ENCODE results near the gene CD109.
"Not testable (repeated sequence)": the region's sequence is repeated elsewhere in the genome, so short reads cannot be mapped to it uniquely, and the experiment has no call there.

Gene CD109

DNA sequence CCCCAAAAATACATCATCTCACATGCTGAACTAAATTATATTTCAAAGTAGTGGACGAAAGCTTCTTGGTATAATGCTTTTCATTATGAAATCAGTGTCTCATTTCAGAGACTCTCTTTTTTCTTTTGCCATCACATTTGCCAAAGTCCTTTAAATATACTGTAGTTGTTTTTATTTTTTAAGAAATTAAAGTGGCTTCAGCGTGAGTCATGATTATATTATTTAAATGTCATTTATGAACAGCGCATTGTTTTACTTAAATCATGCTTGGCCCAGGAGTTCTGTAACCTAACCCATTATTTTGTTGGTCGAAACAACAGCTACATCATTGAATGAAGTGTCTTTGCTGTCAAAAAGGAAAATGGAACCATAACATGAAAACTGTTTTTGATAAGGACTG lies 100.9 kb downstream of the CD109 start:
- DNase-seq = no peak

DNA sequence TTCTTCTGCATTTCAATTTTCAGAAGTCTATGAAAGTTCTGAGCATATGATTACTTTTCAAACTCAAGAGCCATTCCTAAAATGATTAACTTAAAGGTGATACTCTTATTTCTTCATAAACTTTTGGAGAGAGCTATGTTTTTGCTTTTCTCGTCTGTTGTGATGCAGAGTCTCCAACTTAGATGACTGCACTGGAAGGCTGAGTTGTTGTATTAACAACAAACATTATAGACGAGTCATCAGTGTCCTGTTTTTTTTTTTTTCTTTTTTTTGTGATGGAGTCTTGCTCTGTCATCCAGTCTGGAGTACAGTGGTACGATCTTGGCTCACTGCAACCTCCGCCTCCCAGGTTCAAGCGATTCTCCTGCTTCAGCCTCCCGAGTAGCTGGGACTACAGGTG lies 101.9 kb downstream of the CD109 start:
- no peak for DNase-seq

DNA sequence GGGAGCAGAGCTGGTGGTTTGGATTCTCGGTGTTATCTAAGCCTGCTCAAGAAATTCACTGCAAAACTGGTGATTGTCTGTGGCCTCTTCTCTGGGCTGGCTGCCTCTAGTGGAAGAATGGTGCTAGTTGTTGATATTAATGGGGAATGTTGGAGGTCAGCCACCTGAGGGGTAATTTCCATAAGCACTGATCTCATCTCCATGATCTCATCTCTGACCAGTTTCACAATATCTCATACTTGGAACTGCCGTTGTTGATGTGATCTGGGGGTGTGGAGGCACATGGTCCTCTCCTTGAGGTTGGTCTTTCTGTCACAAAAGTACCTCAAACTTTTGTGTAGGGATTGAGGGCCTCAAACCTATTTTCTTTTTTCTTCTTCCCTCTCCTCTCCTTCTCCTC lies 102.6 kb downstream of the CD109 start:
- peak; percentile 45 to 69 for DNase-seq

DNA sequence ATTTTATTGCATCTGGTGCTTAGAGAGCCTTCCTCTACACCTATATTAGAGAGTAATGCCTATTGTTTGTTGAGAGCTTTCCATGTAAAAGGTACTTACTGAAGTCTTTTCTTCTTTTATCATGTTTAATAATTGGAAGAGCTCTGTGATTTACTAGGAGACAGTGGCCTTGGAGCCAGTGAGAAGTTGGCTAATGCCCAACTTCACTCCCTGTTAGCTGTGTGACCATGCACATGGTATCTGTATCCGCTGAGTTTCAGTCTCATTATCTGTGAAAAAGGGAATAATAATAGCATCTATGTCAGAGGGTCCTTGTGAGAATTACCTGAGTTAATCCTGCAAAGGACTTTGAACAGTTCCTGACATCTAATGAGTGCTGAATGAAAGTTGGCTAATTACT lies 105.0 kb downstream of the CD109 start:
- DNase-seq = no peak

DNA sequence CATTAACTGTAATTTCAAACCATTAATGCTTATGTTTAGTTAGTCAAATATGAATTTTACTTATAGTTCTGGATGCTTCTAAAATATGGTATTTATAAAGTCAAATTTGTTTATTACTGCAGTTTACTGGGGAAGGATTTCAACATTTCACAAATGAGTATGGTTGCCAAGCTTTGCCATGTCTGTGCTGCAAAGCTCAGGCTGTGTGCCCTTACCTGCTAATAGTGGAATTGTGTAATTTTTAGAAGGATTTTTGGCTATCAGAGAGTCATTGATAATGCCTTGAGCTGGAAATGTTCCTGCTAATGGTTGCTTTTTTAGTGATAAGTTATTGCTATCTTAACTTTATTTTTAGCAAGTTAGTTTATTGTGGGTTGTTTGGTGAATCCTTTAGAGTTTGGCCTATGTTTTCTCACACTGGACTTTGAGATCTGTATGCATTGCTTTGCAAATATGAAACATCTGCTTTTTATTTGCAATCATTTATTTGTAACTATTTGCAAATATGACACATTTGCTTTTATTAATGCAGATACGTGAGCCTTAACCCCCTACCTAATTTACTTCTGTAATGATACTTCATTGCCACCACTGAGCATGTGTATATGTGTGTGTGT lies 105.8 kb downstream of the CD109 start:
- DNase-seq = no peak

DNA sequence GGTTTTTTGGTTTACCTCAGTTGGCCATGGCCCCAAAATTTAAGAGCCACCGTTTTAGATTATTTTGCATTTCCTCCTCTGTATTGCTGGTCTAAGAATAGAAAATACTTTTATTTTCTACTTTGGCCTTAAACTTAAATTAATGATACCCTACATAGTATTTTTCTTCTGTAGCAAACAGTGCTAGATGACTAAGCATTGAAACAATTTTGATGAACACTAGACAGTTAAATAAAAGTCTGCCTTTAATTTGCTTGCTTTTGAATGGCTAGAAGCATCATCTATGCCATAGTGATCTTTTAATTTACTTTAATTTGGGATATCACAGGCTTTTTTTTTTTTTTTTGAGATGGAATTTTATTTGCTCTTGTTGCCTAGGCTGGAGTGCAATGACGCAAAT lies 106.4 kb downstream of the CD109 start:
- DNase-seq = no peak

DNA sequence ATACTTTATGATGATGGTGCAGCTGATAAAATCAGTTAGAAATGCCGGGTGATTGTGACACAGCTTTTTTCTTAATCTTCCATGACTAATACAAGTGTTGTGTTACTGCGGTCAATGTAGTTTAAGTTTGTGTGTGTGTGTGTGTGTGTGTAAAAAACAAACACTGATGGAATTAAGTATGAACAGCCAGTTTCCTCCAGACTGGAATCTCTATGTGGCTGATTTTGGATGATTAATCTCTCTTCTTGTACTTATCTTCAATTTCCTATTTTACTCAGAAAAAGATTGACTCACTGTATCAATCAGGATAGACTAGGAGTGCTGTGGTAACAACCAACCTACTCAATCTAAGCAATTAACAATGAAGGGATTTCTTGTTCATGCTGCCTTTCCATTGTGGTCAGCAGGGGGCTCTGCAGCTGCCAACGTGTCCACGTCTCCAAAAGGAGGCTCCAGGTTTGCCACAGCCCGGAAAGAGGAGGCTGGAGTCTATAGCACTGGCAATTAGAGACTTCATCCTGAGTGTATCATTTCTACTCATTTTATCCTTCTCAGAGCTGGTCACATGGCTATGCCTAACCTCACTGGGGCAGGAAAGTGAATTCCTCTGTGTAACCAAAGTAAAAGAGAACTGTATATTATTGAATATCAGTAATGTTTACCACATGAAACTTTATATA lies 107.7 kb downstream of the CD109 start:
- no peak for DNase-seq

DNA sequence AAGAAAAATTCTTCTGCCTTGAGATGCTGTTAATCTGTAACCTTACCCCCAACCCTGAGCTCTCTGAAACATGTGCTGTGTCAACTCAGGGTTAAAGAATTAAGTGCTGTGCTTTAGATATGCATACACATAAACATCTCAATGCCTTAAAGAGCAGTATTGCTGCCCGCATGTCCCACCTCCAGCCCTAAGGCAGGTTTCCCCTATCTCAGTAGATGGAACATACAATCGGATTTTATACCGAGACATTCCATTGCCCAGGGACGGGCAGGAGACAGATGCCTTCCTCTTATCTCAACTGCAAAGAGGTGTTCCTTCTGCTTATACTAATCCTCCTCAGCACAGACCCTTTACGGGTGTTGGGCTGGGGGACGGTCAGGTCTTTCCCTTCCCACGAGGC lies 109.2 kb downstream of the CD109 start:
- DNase-seq = not testable (repeated sequence)

DNA sequence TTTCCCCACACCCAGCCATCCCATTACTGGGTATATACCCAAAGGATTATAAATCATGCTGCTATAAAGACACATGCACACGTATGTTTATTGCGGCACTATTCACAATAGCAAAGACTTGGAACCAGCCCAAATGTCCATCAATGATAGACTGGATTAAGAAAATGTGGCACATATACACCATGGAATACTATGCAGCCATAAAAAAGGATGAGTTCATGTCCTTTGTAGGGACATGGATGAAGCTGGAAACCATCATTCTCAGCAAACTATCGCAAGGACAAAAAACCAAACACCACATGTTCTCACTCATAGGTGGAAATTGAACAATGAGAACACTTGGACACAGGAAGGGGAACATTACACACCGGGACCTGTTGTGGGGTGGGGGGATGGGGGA lies 110.0 kb downstream of the CD109 start:
- DNase-seq = not testable (repeated sequence)

DNA sequence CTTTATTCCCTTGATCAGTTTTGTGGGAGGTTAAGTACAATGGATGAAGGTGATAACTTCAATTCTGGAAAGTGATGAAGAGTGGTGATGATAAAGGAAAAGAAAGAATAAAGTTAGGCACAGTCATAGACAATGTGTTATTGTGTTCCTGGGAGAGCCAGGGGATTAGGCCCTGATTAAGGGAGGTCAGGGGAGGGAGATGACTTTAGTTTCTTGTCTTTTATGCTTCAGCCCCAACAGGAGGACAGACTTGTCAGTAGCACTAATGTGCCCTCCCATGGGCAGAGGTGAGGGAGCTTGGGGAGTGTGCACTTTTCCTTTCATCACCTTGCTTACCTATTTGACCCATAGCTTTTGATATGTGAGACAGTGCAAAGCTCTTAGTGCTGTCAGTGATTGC lies 115.7 kb downstream of the CD109 start:
- DNase-seq = no peak

DNA sequence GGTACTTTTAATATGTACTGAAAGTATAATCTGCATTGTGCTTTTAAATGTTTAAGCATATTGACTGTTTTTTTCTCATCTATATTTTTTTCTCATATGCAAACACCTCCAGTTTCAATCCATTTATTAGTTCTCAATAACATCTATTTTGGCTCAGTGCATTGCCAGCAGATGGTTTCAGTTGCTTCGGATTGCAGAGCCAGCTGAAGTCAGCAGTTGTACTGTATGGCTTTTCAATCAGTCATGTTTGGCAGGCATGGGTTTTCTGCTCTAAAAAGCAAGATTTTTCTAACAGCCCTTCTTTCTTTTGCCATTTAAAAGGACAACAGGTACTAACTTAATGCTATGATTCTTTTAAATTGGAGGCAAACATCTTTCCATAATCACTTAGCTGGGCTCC lies 121.2 kb downstream of the CD109 start:
- no peak for DNase-seq

DNA sequence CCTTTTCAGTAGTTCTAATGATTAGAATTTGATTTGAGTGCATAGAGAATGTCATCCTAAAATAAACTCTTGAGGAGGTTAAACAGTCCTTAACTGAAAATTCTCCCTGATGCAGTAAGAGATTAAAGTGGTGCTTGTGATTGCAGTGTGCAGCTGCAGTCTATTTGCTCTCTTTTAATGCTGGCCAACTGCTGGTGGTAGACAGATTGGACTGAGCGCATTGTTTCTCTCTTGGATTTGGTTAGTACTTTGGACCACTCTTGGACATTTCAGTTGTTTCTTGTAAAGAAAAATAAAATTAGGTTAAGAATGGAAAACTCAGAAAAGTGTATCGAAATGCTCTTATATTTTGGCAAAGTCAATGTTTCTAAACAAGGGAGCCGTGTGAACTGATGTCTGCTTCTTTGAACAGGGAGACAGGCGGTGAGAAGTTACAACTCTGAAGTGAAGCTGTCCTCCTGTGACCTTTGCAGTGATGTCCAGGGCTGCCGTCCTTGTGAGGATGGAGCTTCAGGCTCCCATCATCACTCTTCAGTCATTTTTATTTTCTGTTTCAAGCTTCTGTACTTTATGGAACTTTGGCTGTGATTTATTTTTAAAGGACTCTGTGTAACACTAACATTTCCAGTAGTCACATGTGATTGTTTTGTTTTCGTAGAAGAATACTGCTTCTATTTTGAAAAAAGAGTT lies 127.2 kb downstream of the CD109 start:
- DNase-seq = no peak

DNA sequence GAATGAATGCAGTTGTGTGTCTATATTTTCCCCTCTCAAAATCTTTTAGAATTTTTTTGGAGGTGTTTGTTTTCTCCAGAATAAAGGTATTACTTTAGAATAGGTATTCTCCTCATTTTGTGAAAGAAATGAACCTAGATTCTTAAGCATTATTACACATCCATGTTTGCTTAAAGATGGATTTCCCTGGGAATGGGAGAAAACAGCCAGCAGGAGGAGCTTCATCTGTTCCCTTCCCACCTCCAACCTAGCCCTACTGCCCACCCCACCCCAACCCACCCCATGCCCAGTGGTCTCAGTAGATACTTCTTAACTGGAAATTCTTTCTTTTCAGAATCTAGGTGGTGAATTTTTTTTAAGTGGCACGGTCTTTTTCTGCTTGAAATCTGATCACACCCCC lies 127.8 kb downstream of the CD109 start:
- no peak for DNase-seq

DNA sequence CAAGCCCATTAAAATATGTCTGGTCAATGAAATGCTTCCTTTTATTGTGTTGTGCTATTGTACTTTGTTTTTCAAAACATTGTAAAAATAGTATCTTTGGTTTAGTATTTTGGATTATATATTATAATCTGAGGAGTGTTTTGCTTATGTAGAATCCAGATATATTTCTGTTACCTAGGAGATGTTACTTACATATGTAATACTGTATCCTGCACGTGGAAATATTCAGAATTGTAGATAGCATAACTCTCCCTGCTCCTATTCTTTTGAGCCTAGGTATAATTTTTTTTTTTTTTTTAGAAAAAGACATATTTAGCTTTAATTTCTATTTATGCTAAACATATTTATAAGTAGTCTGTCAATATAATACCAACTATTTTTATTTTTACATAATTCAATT lies 130.6 kb downstream of the CD109 start:
- no peak for DNase-seq

DNA sequence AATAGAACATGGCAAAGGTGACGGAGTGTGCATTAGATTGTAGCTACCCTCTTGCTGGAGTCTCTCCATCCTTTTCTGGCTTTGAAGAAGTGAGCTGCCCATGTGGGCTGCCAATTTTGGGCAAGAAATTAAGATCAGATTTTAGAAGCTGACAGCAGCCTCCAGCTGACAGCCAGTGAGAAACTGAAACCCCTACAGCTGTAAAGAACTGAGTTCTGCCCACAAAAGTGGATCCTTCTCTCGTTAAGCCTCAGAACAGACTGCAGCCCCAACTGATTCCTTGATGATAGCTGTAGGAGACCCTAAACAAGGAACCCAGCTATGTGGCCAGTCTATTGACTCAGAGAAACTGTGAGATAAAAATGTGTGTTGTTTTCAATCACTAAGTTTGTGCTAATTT lies 134.1 kb downstream of the CD109 start:
- DNase-seq = no peak

DNA sequence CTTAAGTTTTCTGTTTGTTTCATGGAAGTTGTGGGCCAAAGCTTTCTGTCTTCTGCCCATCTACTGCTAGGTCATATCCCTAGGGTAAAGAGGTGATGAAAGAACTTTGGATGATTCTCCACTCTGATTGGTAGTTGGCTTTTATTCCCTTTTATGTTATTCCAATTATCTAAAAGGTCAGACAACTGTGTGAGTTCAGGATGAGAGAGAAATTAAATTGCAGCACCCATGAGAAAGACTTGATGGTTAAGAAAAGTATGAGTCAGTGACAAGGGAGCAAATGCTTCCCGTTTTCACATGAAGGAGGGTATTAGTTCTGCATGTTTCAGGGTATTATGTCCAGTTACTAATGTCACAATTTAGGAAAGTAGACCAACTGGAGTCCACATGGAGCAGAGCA lies 136.3 kb downstream of the CD109 start:
- no peak for DNase-seq

DNA sequence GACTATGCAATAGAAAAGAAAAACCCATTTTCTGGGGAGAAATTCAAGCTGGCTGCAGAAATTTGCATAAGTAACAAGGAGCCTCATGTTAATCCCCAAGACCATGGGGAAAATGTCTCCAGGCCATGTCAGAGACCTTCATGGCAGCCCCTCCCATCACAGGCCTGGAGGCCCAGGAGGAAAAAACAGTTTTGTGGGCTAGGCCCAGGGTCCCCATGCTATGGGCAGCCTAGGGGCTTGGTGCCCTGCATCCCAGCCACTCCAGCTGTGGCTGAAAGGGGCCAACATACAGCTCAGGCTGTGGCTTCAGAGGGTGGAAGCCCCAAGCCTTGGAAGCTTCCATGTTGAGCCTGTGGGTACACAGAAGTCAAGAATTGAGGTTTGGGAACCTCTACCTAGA lies 148.7 kb downstream of the CD109 start:
- not testable (repeated sequence) for DNase-seq

DNA sequence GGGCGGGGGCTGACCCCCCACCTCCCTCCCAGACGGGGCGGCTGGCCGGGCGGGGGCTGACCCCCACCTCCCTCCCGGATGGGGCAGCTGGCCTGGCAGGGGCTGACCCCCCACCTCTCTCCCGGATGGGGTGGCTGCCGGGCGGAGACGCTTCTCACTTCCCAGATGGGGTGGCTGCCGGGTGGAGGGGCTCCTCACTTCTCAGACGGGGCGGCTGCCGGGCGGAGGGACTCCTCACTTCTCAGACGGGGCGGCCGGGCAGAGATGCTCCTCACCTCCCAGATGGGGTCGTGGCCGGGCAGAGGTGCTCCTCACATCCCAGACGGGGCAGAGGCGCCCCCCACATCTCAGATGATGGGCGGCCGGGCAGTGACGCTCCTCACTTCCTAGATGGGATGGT lies 155.0 kb downstream of the CD109 start:
- not testable (repeated sequence) for DNase-seq

DNA sequence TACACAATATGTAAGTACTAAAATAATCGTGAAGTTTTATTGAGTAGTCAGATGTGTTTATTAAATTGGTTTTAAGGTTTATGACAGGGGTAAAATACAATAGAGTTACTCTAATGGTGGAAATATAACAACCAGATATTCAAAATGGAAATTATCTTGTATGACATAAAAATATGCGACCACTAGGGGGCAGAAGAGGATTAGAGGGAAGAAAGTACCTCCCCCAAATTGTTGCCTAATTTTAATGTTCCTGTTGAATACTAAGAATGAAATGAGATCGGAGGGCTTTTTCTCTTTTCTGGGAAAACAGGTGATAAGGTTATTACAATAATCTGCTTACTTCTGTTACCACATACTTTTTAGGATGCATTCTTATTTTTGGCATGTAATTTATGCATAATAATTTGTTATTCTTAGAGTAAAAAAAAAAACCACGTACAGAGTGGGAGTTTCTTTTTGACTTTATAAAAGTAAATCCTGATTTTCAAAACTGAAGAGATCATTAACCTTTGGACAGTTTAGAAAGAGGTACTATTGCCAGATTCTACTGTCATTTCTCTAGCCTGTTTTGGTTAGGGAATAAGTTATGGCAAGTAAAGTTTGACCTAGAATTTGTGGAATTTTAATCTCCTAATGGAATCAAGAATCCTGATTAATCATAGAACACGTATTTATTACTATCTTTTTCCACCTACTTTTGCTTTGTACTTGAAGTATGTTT lies 159.2 kb downstream of the CD109 start:
- peak; percentile 51 to 83 for DNase-seq

DNA sequence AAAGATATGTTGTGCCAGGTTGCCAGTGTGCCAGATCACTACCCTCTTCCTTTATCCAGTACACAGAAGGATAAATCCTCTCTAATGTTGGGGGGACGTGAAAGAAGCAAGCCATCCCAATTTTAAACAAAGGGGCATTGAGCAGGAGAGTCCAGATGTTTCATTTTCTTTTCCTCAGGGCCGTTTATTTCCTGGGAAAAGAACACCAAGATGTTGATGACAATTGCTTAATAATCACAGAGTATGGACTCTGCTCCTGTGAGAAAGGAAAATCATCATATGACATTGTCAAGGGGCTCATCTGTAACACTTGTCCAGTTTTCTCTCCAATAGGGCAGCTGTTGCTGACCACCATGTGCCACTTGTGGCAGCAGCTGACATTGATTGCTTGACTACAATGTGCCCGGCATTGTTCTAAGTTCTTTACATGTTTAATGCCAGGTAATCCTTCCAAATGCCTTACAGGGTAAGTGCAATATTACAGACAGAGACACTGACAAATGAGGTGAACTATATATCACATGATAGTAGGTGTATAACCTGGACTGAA lies 161.4 kb downstream of the CD109 start:
- DNase-seq = no peak

DNA sequence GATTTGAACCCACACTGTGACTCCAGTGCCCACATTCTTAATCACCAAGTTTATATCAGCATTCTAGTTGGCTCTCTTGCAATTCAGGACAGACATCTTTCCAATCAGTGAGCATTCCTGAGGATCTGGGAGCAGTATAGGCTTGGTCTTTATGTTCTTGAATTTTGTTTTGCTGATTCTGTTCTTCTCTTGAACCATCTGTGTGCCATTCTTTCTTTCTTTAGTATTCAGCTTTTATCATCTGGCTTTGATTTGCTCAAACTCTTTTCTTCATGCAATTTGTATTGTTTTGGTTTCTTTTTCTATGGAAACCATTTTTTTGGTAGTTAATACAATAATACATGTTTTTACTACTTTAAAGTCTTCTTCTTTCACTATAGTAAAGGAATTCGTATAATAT lies 162.4 kb downstream of the CD109 start:
- DNase-seq = no peak

DNA sequence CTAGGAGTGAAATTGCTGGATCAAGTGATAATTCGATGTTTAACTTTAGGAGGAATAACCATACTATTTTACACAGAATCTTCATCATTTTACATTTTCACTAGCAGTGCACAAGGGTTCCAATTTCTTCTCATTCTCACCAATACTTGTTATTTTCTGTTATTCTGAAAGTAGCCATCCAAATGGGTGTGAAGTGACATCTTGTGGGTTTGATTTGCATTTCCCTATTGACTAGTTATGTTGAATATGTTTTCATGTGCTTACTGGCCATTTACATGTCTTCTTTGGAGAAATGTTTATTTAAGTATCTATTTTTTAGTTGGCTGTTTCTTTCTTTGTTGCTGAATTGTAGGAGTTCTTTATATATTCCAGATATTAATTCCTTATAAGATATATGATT lies 164.3 kb downstream of the CD109 start:
- no peak for DNase-seq

DNA sequence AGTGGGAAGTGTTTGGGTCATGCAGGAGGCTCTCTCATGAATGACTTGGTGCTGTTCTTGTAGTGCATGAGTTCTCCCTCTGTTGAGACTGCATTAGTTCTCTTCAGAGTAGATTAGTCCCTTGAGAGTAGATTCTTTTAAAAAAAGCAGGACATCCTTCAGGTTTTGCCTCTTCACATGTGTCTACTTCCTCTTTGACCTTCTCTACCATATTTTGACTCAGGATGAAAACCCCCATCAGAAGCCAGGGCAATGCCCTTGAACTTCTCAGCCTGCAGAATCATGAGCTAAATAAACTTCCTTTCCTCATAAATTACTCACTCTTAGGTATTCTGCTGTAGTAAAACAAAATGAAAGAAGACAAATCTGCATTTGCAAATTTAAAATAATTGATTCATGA lies 170.3 kb downstream of the CD109 start:
- DNase-seq = no peak
